Cardiac muscle cell (in vitro differentiated cells and primary cell): ENCODE data around the gene GUCY1B1. TPM values are rescaled to one million over a fixed set of nuclear protein-coding genes. Genes with fewer than 3 reads are reported as not detected.

Experiments
- DNase-seq, 2 donors: peaks; one replicate each; pipeline versions ENCODE4 v3.0.0 to v3.0.0-alpha.2; 2010 to 2017; ENCODE audit warnings: low read depth in 1 of 2, low spot score in 1 of 2
- H3K27ac ChIP-seq: fragments of 200-600 bp; sonication (generic); 2 replicates; pipeline ENCODE4 v1.5.1; 2016
- H3K27me3 ChIP-seq: fragments of 200-600 bp; sonication (generic); 2 replicates; pipeline ENCODE4 v1.6.0; 2016; ENCODE audit warnings: control low read depth
- H3K36me3 ChIP-seq: fragments of 200-600 bp; sonication (generic); 2 replicates; pipeline ENCODE4 v1.5.1; 2016; ENCODE audit warnings: control low read depth
- H3K4me1 ChIP-seq: fragments of 200-600 bp; sonication (generic); 2 replicates; pipeline ENCODE4 v1.8.1; 2017; ENCODE audit warnings: low read depth, mild to moderate bottlenecking, mixed run types
- H3K4me3 ChIP-seq: fragments of 200-600 bp; sonication (generic); 2 replicates; pipeline ENCODE4 v1.5.1; 2016; ENCODE audit warnings: mild to moderate bottlenecking
- H3K9me3 ChIP-seq: fragments of 200-600 bp; sonication (generic); 2 replicates; pipeline ENCODE4 v1.5.1; 2017; ENCODE audit warnings: low read depth, mild to moderate bottlenecking, control low read depth
- CTCF ChIP-seq: IDR thresholded peaks from 2 replicates; pipeline ENCODE4 v1.5.1; 2012; ENCODE audit warnings: low read depth, mild to moderate bottlenecking, low read length
- polyA plus RNA-seq: library from polyadenylated mRNA; unstranded; fragments of >200 nt; fragmentation: Nextera tagmentation; extraction: Ambion mirVana; gene quantifications from 2 replicates; pipeline ENCODE4 v1.2.1, GENCODE V29; 2016
- total RNA-seq: library from RNA; depleted of rRNA; stranded (reverse); fragments of >200 nt; gene quantifications from 2 replicates; pipeline ENCODE4 v1.2.3, GENCODE V29; 2016

The GUCY1B1 gene
- total and polyA plus RNA-seq, 2 experiments from 2014 or later, result 19.1 to 26.6 TPM

DNA sequence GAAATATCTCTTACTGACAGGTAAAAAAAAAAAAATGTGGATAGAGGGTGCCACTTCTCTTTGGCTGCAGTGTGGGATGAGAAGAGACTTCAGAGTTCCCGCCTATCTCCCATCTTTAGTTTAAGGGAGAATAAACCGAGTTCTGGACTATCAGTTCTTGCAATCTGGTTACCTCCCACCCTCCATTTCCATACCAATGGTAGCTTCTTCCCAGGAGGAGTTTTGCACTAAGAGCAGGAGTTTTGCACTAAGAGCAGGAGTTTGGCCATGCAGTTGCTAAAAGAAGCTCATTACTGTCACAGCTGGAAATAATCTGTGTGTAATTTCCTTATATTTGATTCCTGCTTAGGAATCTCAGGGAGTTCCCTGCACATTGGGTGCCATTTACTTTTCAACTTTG is 10.8 kb upstream of the GUCY1B1 start:
- H3K4me3 ChIP-seq, result no peak overlapping the region
- H3K27me3 ChIP-seq, result no peaks in the 10 kb centered on the region
- H3K27ac ChIP-seq, result no peak overlapping the region
- DNase-seq, result no peak
- no peak for TF ChIP-seq CTCF
- H3K9me3 ChIP-seq, result no peaks in the 10 kb centered on the region
- no peaks in the 10 kb centered on the region for H3K36me3 ChIP-seq
- no peaks in the 10 kb centered on the region for H3K4me1 ChIP-seq

- no peak overlapping the region for H3K4me3 ChIP-seq
- TF ChIP-seq CTCF, result no peak
- H3K27ac ChIP-seq, result no peak overlapping the region
- no peaks in the 10 kb centered on the region for H3K9me3 ChIP-seq
- H3K36me3 ChIP-seq, result no peaks in the 10 kb centered on the region
- H3K27me3 ChIP-seq, result no peaks in the 10 kb centered on the region
- no peaks in the 10 kb centered on the region for H3K4me1 ChIP-seq
- no peak for DNase-seq
Observed at GRCh38 chr4:155749041-155749440, 9.8 kb upstream of the GUCY1B1 start.

DNA sequence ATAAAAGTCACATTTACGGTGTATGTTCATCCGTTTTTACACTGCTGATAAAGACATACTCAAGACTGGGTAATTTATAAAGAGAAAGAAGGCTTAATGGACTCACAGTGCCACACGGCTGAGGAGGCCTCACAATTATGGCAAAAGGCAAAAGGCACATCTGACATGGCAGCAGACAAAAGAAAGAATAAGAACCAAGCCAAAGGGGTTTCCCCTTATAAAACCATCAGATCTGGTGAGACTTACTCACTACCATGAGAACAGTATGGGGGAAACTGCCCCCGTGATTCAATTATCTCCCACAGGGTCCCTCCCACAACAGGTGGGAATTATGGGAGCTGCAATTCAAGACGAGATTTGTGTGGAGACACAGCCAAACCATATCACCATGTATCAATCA is 7.3 kb upstream of the GUCY1B1 start:
- H3K4me3 ChIP-seq, result no peak overlapping the region
- H3K27me3 ChIP-seq, result no peaks in the 10 kb centered on the region
- no peak overlapping the region for H3K27ac ChIP-seq
- H3K9me3 ChIP-seq, result no peaks in the 10 kb centered on the region
- no peaks in the 10 kb centered on the region for H3K4me1 ChIP-seq
- DNase-seq, result no peak
- no peaks in the 10 kb centered on the region for H3K36me3 ChIP-seq
- TF ChIP-seq CTCF, result no peak

- Histone ChIP-seq H3K27ac (no peak overlapping the region), H3K4me3 (no peak overlapping the region)
Observed at GRCh38 chr4:155757745-155758265, 1.0 kb upstream of the GUCY1B1 start.

DNA sequence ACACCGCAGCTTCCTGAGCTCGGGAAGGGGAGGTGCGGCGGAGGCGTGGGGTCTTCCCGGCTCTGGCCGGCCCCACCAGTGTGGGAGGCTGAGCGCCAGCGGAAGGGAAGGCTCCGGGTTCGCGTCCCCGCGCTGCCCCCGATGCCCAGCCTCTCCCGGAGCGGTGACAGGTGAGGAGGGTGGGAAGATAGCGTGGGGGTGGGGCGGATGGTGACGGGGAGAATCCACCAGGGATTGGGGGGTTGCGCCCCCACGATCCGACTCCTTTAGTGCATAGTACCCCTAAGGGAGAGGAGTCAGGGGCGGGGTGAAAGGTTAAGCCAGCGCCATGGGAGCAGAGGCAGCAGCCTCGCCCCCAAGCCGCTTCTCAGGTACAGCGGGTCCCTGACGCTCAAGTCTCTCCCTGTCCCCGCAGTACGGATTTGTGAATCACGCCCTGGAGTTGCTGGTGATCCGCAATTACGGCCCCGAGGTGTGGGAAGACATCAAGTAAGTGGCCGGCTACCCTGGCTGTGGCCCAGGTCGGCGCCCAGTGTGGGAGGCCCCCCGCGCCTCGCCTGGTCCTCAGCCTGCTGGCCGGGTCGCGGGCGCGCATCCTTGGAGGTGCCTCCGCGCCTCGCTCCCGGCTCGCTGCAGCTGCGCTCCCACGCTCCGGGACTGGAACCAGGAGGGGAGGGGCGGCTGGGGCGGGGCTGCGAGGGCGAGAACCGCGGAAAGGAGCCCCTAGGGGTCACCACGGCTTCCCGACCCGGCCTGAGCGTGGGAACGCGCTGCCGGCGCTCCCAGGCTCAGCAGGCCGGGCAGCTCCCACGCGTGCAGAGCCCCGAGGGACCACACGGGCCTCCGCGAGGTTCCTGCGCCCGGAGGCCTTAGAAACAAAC is 791 bp downstream of the GUCY1B1 start:
- Histone ChIP-seq H3K4me3 (peak overlapping the region; percentile 49), H3K27ac (peak overlapping the region; percentile 24), H3K9me3 (no peaks in the 10 kb centered on the region), H3K27me3 (no peaks in the 10 kb centered on the region), H3K36me3 (no peaks in the 10 kb centered on the region), H3K4me1 (peaks cover 10% of the 10 kb centered on the region)
- no peak for TF ChIP-seq CTCF
- DNase-seq, result peak; percentile 59 to 69

More at GRCh38 chr4:155757745-155758265, 1.0 kb upstream of the GUCY1B1 start:
- Histone ChIP-seq H3K36me3 (no peaks in the 10 kb centered on the region), H3K9me3 (no peaks in the 10 kb centered on the region), H3K27me3 (no peaks in the 10 kb centered on the region), H3K4me1 (peaks cover 10% of the 10 kb centered on the region)
- TF ChIP-seq CTCF, result no peak
- no peak for DNase-seq
